GM12878 (cell line): ENCODE results near the gene CARD9. TPM values are rescaled to one million over a fixed set of nuclear protein-coding genes. Genes with fewer than 3 reads are reported as not detected.

ENCODE experiments used
- ATAC-seq: fragments of 200-7000 bp; cut with Tn5 transposase; 3 replicates; pipeline ENCODE4 v1.9.1; 2020; ENCODE audit warnings: mild to moderate bottlenecking, moderate library complexity
- BruUV-seq: library from RNA; stranded (reverse); fragments of 400-500 nt; replicated peaks from 2 replicates; lab custom pipeline; 2021; lab: Mats Ljungman, UMichigan
- CTCF ChIA-PET: fragments of 300-600 bp; sonication (Branson Sonifier 250); formaldehyde crosslinking; extraction: SDS; loops from one replicate; lab custom pipeline; 2021; ENCODE audit warnings: inconsistent platforms; lab: Yijun Ruan, JAX
- POLR2A ChIA-PET: fragments of 350-600 bp; formaldehyde crosslinking; extraction: SDS; loops from one replicate; lab custom pipeline; 2021; ENCODE audit warnings: inconsistent platforms; lab: Charles Lee
- RAD21 ChIA-PET: fragments of 300-600 bp; sonication (Branson Sonifier 250); formaldehyde crosslinking; loops from one replicate; lab custom pipeline; 2023; ENCODE audit warnings: antibody characterized with exemption; ENCODE audit not compliant: unreplicated experiment; lab: Charles Lee
- SMC1A ChIA-PET: fragments of 300-600 bp; sonication (Branson Sonifier 250); formaldehyde crosslinking; loops from one replicate; lab custom pipeline; 2023; ENCODE audit not compliant: unreplicated experiment, uncharacterized antibody; lab: Charles Lee
- DNase-seq: peaks from one replicate; pipeline ENCODE4 v3.0.0-alpha.2; 2011; ENCODE audit warnings: low read depth, low spot score
- FAIRE-seq: peaks from 3 replicates; lab custom pipeline; 2011; peaks lifted over from hg19 to GRCh38; lab: Jason Lieb, UNC
- H2AFZ ChIP-seq: 2 replicates; pipeline ENCODE4 v1.6.0; 2011; ENCODE audit warnings: low read depth, low read length, control low read depth; ENCODE audit not compliant: control insufficient read depth
- H3K27ac ChIP-seq: 2 replicates; pipeline ENCODE4 v1.5.1; 2011; ENCODE audit warnings: control low read depth; ENCODE audit not compliant: control insufficient read depth, insufficient read depth
- H3K27me3 ChIP-seq, 2 experiments: replicated peaks in 1 of 2; 2 replicates each; pipeline versions ENCODE4 v1.6.0 to v1.6.1; 2011; ENCODE audit warnings: low read length in 1 of 2; ENCODE audit not compliant: control insufficient read depth in 2 of 2, insufficient read depth in 2 of 2
- H3K36me3 ChIP-seq, 2 experiments: 2 replicates each; pipeline ENCODE4 v1.5.1; 2011; ENCODE audit warnings: low read length in 1 of 2; ENCODE audit not compliant: control insufficient read depth in 2 of 2, insufficient read depth in 2 of 2
- H3K4me1 ChIP-seq: 2 replicates; pipeline ENCODE4 v1.6.1; 2011; ENCODE audit warnings: mild to moderate bottlenecking, low read length, moderate library complexity, mixed read lengths; ENCODE audit not compliant: control insufficient read depth, insufficient read depth
- H3K4me2 ChIP-seq: 2 replicates; pipeline ENCODE4 v1.6.0; 2011; ENCODE audit warnings: control low read depth; ENCODE audit not compliant: control insufficient read depth, insufficient read depth
- H3K4me3 ChIP-seq: fragments of 200-600 bp; sonication (generic); 2 replicates; pipeline ENCODE4 v1.5.1; 2016
- H3K79me2 ChIP-seq: 2 replicates; pipeline ENCODE4 v1.6.0; 2011; ENCODE audit warnings: low read length; ENCODE audit not compliant: control insufficient read depth, insufficient read depth
- H3K9ac ChIP-seq: 2 replicates; pipeline ENCODE4 v1.8.0; 2011; ENCODE audit warnings: low read length, control low read depth, mixed read lengths; ENCODE audit not compliant: control insufficient read depth, insufficient read depth
- H3K9me3 ChIP-seq: replicated peaks from 3 replicates; pipeline ENCODE4 v1.5.1; 2011; ENCODE audit warnings: mild to moderate bottlenecking, low read length; ENCODE audit not compliant: control insufficient read depth, insufficient read depth
- H4K20me1 ChIP-seq: 2 replicates; pipeline ENCODE4 v1.6.0; 2011; ENCODE audit not compliant: control insufficient read depth, insufficient read depth
- CBX5 ChIP-seq: sonication (generic); IDR thresholded peaks from 2 replicates; pipeline ENCODE4 v1.6.1; 2016; ENCODE audit warnings: low read depth, moderate library complexity, mild to moderate bottlenecking, inconsistent platforms
- EED ChIP-seq: sonication (generic); IDR thresholded peaks from 2 replicates; pipeline ENCODE4 v1.6.1; 2016; ENCODE audit warnings: antibody characterized with exemption, low read depth
- FOXK2 ChIP-seq: fragments of 450-650 bp; IDR thresholded peaks from 2 replicates; pipeline ENCODE4 v1.6.1; 2017; ENCODE audit warnings: mild to moderate bottlenecking, moderate library complexity
- HDGF ChIP-seq: fragments of 450-650 bp; IDR thresholded peaks from 2 replicates; pipeline ENCODE4 v1.6.1; 2016; ENCODE audit warnings: antibody characterized with exemption
- IKZF2 ChIP-seq, 2 experiments: fragments of 450-650 bp; IDR thresholded peaks; 2 replicates each; pipeline ENCODE4 v1.6.1; 2017; ENCODE audit warnings: mild to moderate bottlenecking in 2 of 2, moderate library complexity in 2 of 2
- KDM1A ChIP-seq: fragments of 200-600 bp; sonication (generic); IDR thresholded peaks from 2 replicates; pipeline ENCODE4 v1.6.1; 2016; ENCODE audit warnings: borderline replicate concordance
- MTA3 ChIP-seq: IDR thresholded peaks from 2 replicates; pipeline ENCODE4 v1.6.1; 2012; ENCODE audit warnings: low read length, inconsistent platforms, borderline replicate concordance
- RCOR1 ChIP-seq: conservative IDR thresholded peaks from 2 replicates; pipeline ENCODE4 v1.6.1; 2012; ENCODE audit warnings: low read depth, low read length, improper control_type of control experiment
- SMAD5 ChIP-seq: IDR thresholded peaks from 2 replicates; pipeline ENCODE4 v1.6.1; 2016; ENCODE audit warnings: antibody characterized with exemption, low read depth
- ZNF384 ChIP-seq: IDR thresholded peaks from 2 replicates; pipeline ENCODE4 v1.6.1; 2012; ENCODE audit warnings: low read depth, mild to moderate bottlenecking, low read length, improper control_type of control experiment, borderline replicate concordance
- WGBS: methylation state at CpG from one replicate; pipeline ENCODE4 v1.1.6; 2016; ENCODE audit warnings: low lambda C conversion rate; ENCODE audit not compliant: insufficient replicate concordance, insufficient coverage; ENCODE audit errors: missing lambda C conversion rate; 5-methylcytosine and 5-hydroxymethylcytosine counted together
- in situ Hi-C: fragments of 300-500 bp; cut with MboI; formaldehyde crosslinking; loops from 9 replicates; pipeline ENCODE4 v1.14.3; 2018; ENCODE audit warnings: mixed read lengths
- intact Hi-C: fragments of 100-400 bp; cut with micrococcal nuclease; formaldehyde crosslinking; loops from one replicate; pipeline ENCODE4 v1.14.2; 2022; ENCODE audit not compliant: unreplicated experiment
- polyA plus RNA-seq, 11 experiments: library from polyadenylated mRNA; depleted of rRNA in 4 of 11; unstranded in 6 of 11; stranded (reverse) in 5 of 11; fragments of >200 nt; fragmentation: Nextera tagmentation in 4 of 11; fragmentation: Illumina TruSeq in 1 of 11; extraction: Ambion mirVana in 4 of 11; extraction: Trizol in 1 of 11; gene quantifications; 1 replicate in 1 of 11; 2 replicates in 10 of 11; pipeline versions ENCODE4 v1.2.1 to v1.2.3, GENCODE V29; 2011 to 2016; ENCODE audit warnings: inconsistent platforms in 2 of 11, missing spikeins in 2 of 11, low read depth in 1 of 11
- total RNA-seq, 4 experiments: library from RNA; depleted of rRNA in 3 of 4; stranded (reverse); fragments of >200 nt in 3 of 4; fragmentation: Illumina TruSeq in 1 of 4; extraction: Trizol in 1 of 4; gene quantifications; 2 replicates each; pipeline versions ENCODE4 v1.2.1 to v1.2.3, GENCODE V29; 2013 to 2021
- TF ChIP-seq, protein P1 (sequence below): IDR thresholded peaks from 2 replicates; pipeline ENCODE4 v1.6.1; 2012; ENCODE audit warnings: low read length, inconsistent platforms

The CARD9 gene
- total and polyA plus RNA-seq, 10 of the 15 experiments (the other 5 are each of a cell fraction or from before 2014, with no cell fraction given) = 0.11 to 4.9 (median 1.8) TPM; not detected in 1

DNA sequence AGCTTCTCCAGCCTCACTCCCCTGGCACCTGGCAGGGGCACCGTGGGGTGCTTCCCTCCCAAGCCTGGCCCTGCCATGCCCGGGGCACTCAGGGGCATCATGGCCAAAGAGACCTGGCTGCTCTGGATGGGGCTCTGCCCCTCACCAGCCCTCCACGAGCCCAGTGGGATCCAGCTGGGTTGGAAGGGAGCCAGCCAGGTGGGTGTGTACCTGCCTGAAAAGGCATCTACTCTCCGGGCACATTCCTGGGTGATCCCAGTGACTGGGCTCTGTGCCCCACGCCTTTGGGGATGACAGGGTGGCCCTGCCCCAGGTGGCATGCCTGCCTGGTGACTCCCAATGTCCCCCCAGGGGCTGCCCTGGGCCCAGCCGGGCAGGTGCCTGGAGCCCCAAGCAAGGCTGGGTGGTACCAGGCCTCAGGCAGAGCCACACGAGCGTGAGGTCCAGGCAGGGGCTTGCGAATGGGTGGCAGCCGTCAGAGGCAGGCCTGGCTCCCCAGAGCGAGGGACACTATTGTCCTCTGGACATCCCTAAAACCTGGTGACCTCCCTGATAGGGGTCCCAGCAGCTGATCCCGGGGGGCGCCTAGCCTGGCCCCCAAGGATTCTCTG lies 45.4 kb downstream of the CARD9 start:
- H3K9ac ChIP-seq = no peak overlapping the region
- H3K4me2 ChIP-seq = no peak overlapping the region
- H3K9me3 ChIP-seq = no peaks in the 10 kb centered on the region
- RAD21 ChIA-PET = no interaction called here
- SMC1A ChIA-PET = no interaction called here
- WGBS = 24% methylated on average over 13 of the region's 13 CpGs
- no peaks in the 10 kb centered on the region for H4K20me1 ChIP-seq
- no peak for FAIRE-seq
- no peak for DNase-seq
- ATAC-seq = no peak
- no peaks in the 10 kb centered on the region for H3K4me1 ChIP-seq
- no peaks in the 10 kb centered on the region for H3K36me3 ChIP-seq
- H3K79me2 ChIP-seq = no peaks in the 10 kb centered on the region
- POLR2A ChIA-PET = no interaction called here
- no TSS peak for BruUV-seq
- peaks cover 7 to 8% of the 10 kb centered on the region in 2 experiments; a peak in 3 of 4 replicates for H3K27me3 ChIP-seq
- no peak for TF ChIP-seq KDM1A
- TF ChIP-seq SMAD5 = no peak
- no peak for TF ChIP-seq HDGF
- TF ChIP-seq ZNF384 = no peak
- TF ChIP-seq, protein P1, sequence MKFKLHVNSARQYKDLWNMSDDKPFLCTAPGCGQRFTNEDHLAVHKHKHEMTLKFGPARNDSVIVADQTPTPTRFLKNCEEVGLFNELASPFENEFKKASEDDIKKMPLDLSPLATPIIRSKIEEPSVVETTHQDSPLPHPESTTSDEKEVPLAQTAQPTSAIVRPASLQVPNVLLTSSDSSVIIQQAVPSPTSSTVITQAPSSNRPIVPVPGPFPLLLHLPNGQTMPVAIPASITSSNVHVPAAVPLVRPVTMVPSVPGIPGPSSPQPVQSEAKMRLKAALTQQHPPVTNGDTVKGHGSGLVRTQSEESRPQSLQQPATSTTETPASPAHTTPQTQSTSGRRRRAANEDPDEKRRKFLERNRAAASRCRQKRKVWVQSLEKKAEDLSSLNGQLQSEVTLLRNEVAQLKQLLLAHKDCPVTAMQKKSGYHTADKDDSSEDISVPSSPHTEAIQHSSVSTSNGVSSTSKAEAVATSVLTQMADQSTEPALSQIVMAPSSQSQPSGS = no peak
- TF ChIP-seq EED = no peak
- TF ChIP-seq RCOR1 = no peak
- no peak for TF ChIP-seq CBX5
- TF ChIP-seq FOXK2 = no peak
- no peak for TF ChIP-seq MTA3
- no peak for TF ChIP-seq IKZF2 (IDR thresholded peaks at IDR 0.05)
- CTCF ChIA-PET = no interaction called here
- intact Hi-C loops (no loop called here), in situ Hi-C loops (no loop called here)
- H2AFZ ChIP-seq = no peak overlapping the region
- no peak overlapping the region for H3K27ac ChIP-seq
- H3K4me3 ChIP-seq = no peak overlapping the region
